ENCODE measurements around the gene ZNF488. TPM values are rescaled to one million over a fixed set of nuclear protein-coding genes. Genes with fewer than 3 reads are reported as not detected.

The ZNF488 gene
- total RNA-seq, 1 donor from 2014 or later: under 0.01 TPM

GRCh38 chr10:47329855-47330254, 54.2 kb downstream of the ZNF488 start:
- peak; percentile 11 for DNase-seq

GRCh38 chr10:47326927-47327330, 57.2 kb downstream of the ZNF488 start:
- no peak for DNase-seq

- no peak for DNase-seq
Measured at GRCh38 chr10:47326306-47326926, 57.7 kb downstream of the ZNF488 start.

- DNase-seq: no peak
Measured at GRCh38 chr10:47325303-47326291, 58.5 kb downstream of the ZNF488 start.

- no peak for DNase-seq
Measured at GRCh38 chr10:47323636-47324296, 60.3 kb downstream of the ZNF488 start.

GRCh38 chr10:47323087-47323486, 61.0 kb downstream of the ZNF488 start:
- no peak for DNase-seq

- DNase-seq: no peak
Measured at GRCh38 chr10:47322300-47323061, 61.6 kb downstream of the ZNF488 start, which contains the start of gene GDF2. Gene GDF2 (plus strand): TSS chr10:47322454. CDS start chr10:47322669, 215 bp downstream.

GRCh38 chr10:47321521-47322195, 62.4 kb downstream of the ZNF488 start:
- no peak for DNase-seq

- DNase-seq: no peak
Measured at GRCh38 chr10:47320812-47321211, 63.3 kb downstream of the ZNF488 start.

- no peak for DNase-seq
Measured at GRCh38 chr10:47319784-47320183, 64.3 kb downstream of the ZNF488 start.

- DNase-seq: no peak
Measured at GRCh38 chr10:47318706-47319105, 65.4 kb downstream of the ZNF488 start.

- DNase-seq: no peak
Measured at GRCh38 chr10:47317251-47317650, 66.8 kb downstream of the ZNF488 start.

GRCh38 chr10:47316131-47316530, 68.0 kb downstream of the ZNF488 start:
- DNase-seq: no peak

Other genes starting within 250 kb of the ZNF488 start
- gene GDF10, start 84.1 kb downstream of the ZNF488 start, total RNA-seq: not detected in 2 replicates
- not detected in 2 replicates for gene GDF2, start 61.8 kb downstream of the ZNF488 start, total RNA-seq
- not detected in 2 replicates for gene RBP3, start 35.9 kb downstream of the ZNF488 start, total RNA-seq
- not detected in 2 replicates for gene ANXA8, start 99.8 kb upstream of the ZNF488 start, total RNA-seq
- gene FAM25G, start 107.4 kb upstream of the ZNF488 start, total RNA-seq: not detected in 2 replicates
- gene AGAP9, start 139.3 kb upstream of the ZNF488 start, total RNA-seq: 1.7 and 2.2 TPM in 2 replicates

Data from dermis blood vessel endothelial cell (primary cell).